Rectal smooth muscle tissue (tissue), 1 donor: Measurements from ENCODE around the gene SNRNP27.

Experiments
- H3K27ac ChIP-seq: one replicate; pipeline ENCODE4 v1.7.0; 2013; ENCODE audit warnings: low read depth, low read length, inconsistent platforms
- H3K27me3 ChIP-seq: one replicate; pipeline ENCODE4 v1.7.0; 2013; ENCODE audit warnings: low read length; ENCODE audit not compliant: control insufficient read depth, insufficient read depth
- H3K36me3 ChIP-seq: one replicate; pipeline ENCODE4 v1.7.0; 2013; ENCODE audit warnings: low read length; ENCODE audit not compliant: control insufficient read depth, insufficient read depth
- H3K4me1 ChIP-seq: one replicate; pipeline ENCODE4 v1.7.0; 2013; ENCODE audit warnings: low read length; ENCODE audit not compliant: control insufficient read depth, insufficient read depth
- H3K4me3 ChIP-seq: one replicate; pipeline ENCODE4 v1.7.0; 2013; ENCODE audit warnings: low read length
- H3K9ac ChIP-seq: one replicate; pipeline ENCODE4 v1.7.0; 2013; ENCODE audit warnings: low read length

Gene SNRNP27

GRCh38 chr2:69893684-69894551 lies at the start of gene SNRNP27:
Gene SNRNP27, plus strand, starts transcription at chr2:69893956. Its CDS starts 29 bp downstream, at chr2:69893985.
- no peaks in the 10 kb centered on the region for H3K27me3 ChIP-seq
- peak within 1 kb of the TSS; percentile 79 for H3K4me3 ChIP-seq
- peak within 1 kb of the TSS; percentile 66 for H3K9ac ChIP-seq
- H3K4me1 ChIP-seq = peaks cover 2% of the 10 kb centered on the region
- H3K36me3 ChIP-seq = peaks cover 7% of the 10 kb centered on the region
- H3K27ac ChIP-seq = peak within 1 kb of the TSS; percentile 74

- Histone ChIP-seq H3K27ac (no peak overlapping the region), H3K9ac (no peak overlapping the region), H3K4me1 (no peaks in the 10 kb centered on the region), H3K4me3 (no peak overlapping the region), H3K36me3 (no peaks in the 10 kb centered on the region), H3K27me3 (no peaks in the 10 kb centered on the region)
These were observed 49.8 kb upstream of the SNRNP27 start for GRCh38 chr2:69843993-69844392.

- Histone ChIP-seq H3K4me1 (no peaks in the 10 kb centered on the region), H3K27ac (no peak overlapping the region), H3K27me3 (no peaks in the 10 kb centered on the region), H3K4me3 (no peak overlapping the region), H3K36me3 (no peaks in the 10 kb centered on the region), H3K9ac (no peak overlapping the region)
These were observed 49.2 kb upstream of the SNRNP27 start for GRCh38 chr2:69844560-69844959.

GRCh38 chr2:69846182-69847067 lies 47.3 kb upstream of the SNRNP27 start:
- no peak overlapping the region for H3K27ac ChIP-seq
- no peak overlapping the region for H3K4me3 ChIP-seq
- no peaks in the 10 kb centered on the region for H3K4me1 ChIP-seq
- no peak overlapping the region for H3K9ac ChIP-seq
- H3K36me3 ChIP-seq = peaks cover 3% of the 10 kb centered on the region
- H3K27me3 ChIP-seq = no peaks in the 10 kb centered on the region

GRCh38 chr2:69847068-69847828 lies 46.5 kb upstream of the SNRNP27 start:
- no peaks in the 10 kb centered on the region for H3K4me1 ChIP-seq
- H3K4me3 ChIP-seq = no peak overlapping the region
- no peak overlapping the region for H3K9ac ChIP-seq
- H3K36me3 ChIP-seq = peaks cover 3% of the 10 kb centered on the region
- H3K27me3 ChIP-seq = no peaks in the 10 kb centered on the region
- no peak overlapping the region for H3K27ac ChIP-seq

GRCh38 chr2:69848186-69848790 lies 45.5 kb upstream of the SNRNP27 start:
- no peaks in the 10 kb centered on the region for H3K4me1 ChIP-seq
- H3K4me3 ChIP-seq = no peak overlapping the region
- peaks cover 3% of the 10 kb centered on the region for H3K36me3 ChIP-seq
- no peak overlapping the region for H3K27ac ChIP-seq
- no peaks in the 10 kb centered on the region for H3K27me3 ChIP-seq
- no peak overlapping the region for H3K9ac ChIP-seq

GRCh38 chr2:69858261-69858660 lies 35.5 kb upstream of the SNRNP27 start:
- H3K4me3 ChIP-seq = no peak overlapping the region
- H3K4me1 ChIP-seq = no peaks in the 10 kb centered on the region
- no peak overlapping the region for H3K9ac ChIP-seq
- H3K36me3 ChIP-seq = no peaks in the 10 kb centered on the region
- no peaks in the 10 kb centered on the region for H3K27me3 ChIP-seq
- H3K27ac ChIP-seq = no peak overlapping the region

- H3K27me3 ChIP-seq = no peaks in the 10 kb centered on the region
- H3K4me1 ChIP-seq = no peaks in the 10 kb centered on the region
- H3K9ac ChIP-seq = no peak overlapping the region
- H3K36me3 ChIP-seq = peaks cover 13% of the 10 kb centered on the region
- no peak overlapping the region for H3K4me3 ChIP-seq
- no peak overlapping the region for H3K27ac ChIP-seq
These were observed 30.5 kb upstream of the SNRNP27 start for GRCh38 chr2:69863298-69863697.

- Histone ChIP-seq H3K9ac (no peak overlapping the region), H3K27me3 (no peaks in the 10 kb centered on the region), H3K36me3 (no peaks in the 10 kb centered on the region), H3K4me1 (no peaks in the 10 kb centered on the region), H3K4me3 (no peak overlapping the region), H3K27ac (no peak overlapping the region)
These were observed 5.3 kb upstream of the SNRNP27 start for GRCh38 chr2:69888451-69888850.

- no peak overlapping the region for H3K27ac ChIP-seq
- H3K4me3 ChIP-seq = no peak overlapping the region
- H3K9ac ChIP-seq = no peak overlapping the region
- H3K4me1 ChIP-seq = no peaks in the 10 kb centered on the region
- no peaks in the 10 kb centered on the region for H3K36me3 ChIP-seq
- no peaks in the 10 kb centered on the region for H3K27me3 ChIP-seq
These were observed 4.5 kb upstream of the SNRNP27 start for GRCh38 chr2:69889302-69889701.

- Histone ChIP-seq H3K9ac (no peak overlapping the region), H3K27ac (no peak overlapping the region), H3K4me1 (peaks cover 2% of the 10 kb centered on the region), H3K4me3 (no peak overlapping the region), H3K27me3 (no peaks in the 10 kb centered on the region), H3K36me3 (no peaks in the 10 kb centered on the region)
These were observed 2.9 kb upstream of the SNRNP27 start for GRCh38 chr2:69890881-69891280.
